Cardiac fibroblast (primary cell): ENCODE measurements around the gene ARCN1.
"Not testable (repeated sequence)": the region's sequence is repeated elsewhere in the genome, so short reads cannot be mapped to it uniquely, and the experiment has no call there.

Source experiments
- DNase-seq, 2 donors: peaks; one replicate each; pipeline versions ENCODE4 v3.0.0 to v3.0.0-alpha.2; 2010; ENCODE audit warnings: low read depth in 2 of 2
- H3K4me3 ChIP-seq, 2 donors: replicated peaks in 1 of 2; 1 replicate in 1 of 2; 2 replicates in 1 of 2; pipeline ENCODE4 v1.5.1; 2011; ENCODE audit warnings: low read depth in 2 of 2, low read length in 2 of 2, mild to moderate bottlenecking in 2 of 2, moderate library complexity in 1 of 2
- TF ChIP-seq, protein P1 (sequence below): IDR thresholded peaks from one replicate; pipeline ENCODE4 v1.5.1; 2011; ENCODE audit warnings: low read depth, mild to moderate bottlenecking, low read length, inconsistent platforms

ARCN1 gene

DNA sequence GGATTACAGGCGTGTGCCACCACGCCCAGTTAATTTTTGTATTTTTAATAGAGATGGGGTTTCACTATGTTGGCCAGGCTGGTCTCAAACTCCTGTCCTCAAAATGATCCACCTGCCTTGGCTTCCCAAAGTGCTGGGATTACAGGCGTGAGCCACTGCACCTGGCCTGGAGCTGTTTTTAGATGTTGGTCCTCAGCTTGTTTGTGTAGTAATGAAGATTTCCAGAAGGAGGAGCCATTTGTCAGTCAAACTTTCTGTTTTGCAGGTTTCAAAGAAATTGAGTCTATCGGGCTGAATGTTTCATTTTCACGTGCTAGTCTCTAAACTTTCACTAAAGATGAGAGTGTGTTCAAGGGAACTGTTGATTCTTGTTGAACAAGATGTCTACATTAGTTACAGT, 22.8 kb downstream of the ARCN1 start:
- not testable (repeated sequence) for H3K4me3 ChIP-seq
- DNase-seq, result peak; percentile 74 to 82
- TF ChIP-seq, protein P1, sequence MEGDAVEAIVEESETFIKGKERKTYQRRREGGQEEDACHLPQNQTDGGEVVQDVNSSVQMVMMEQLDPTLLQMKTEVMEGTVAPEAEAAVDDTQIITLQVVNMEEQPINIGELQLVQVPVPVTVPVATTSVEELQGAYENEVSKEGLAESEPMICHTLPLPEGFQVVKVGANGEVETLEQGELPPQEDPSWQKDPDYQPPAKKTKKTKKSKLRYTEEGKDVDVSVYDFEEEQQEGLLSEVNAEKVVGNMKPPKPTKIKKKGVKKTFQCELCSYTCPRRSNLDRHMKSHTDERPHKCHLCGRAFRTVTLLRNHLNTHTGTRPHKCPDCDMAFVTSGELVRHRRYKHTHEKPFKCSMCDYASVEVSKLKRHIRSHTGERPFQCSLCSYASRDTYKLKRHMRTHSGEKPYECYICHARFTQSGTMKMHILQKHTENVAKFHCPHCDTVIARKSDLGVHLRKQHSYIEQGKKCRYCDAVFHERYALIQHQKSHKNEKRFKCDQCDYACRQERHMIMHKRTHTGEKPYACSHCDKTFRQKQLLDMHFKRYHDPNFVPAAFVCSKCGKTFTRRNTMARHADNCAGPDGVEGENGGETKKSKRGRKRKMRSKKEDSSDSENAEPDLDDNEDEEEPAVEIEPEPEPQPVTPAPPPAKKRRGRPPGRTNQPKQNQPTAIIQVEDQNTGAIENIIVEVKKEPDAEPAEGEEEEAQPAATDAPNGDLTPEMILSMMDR, result peak; percentile 38

DNA sequence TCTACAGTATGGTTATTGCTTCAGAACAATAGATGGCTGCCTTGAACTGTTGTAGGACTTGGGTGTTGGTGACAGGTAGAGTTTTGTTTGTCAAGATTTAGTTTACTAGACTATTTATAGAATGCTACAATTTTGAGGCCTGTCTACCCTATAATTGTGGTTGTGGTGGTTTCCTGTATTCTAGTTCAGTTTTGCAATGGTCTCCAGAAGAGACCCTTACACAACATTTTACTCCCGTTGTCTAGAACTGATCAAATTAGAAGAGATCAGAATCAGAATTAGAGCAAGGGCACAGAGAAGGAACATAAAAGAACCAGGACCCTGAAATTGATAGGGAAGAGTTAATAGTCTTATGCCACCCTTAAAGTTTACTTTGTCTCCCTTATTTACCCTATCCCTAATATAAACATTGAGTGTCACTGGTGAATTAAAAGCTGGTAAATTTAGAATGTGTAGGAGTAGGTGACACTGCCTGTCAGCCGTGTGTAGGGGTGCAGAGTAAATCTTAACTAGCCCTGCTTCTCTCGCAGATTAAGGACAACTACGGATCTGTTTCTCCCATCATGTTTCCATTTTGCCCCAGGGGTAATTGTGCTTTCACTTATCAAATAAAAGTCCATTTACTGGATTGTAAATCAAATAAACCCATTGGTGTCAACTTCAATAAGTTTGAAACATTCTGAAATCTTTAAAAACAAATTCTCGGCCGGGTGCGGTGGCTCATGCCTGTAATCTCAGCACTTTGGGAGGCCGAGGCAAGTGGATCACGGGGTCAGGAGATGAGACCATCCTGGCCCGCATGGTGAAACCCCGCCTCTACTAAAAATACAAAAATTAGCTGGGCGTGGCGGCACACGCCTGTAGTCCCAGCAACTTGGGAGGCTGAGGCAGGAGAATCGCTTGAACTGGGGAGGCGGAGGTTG, 24.3 kb downstream of the ARCN1 start:
- no peak overlapping the region for H3K4me3 ChIP-seq
- TF ChIP-seq, protein P1, result no peak
- no peak for DNase-seq

DNA sequence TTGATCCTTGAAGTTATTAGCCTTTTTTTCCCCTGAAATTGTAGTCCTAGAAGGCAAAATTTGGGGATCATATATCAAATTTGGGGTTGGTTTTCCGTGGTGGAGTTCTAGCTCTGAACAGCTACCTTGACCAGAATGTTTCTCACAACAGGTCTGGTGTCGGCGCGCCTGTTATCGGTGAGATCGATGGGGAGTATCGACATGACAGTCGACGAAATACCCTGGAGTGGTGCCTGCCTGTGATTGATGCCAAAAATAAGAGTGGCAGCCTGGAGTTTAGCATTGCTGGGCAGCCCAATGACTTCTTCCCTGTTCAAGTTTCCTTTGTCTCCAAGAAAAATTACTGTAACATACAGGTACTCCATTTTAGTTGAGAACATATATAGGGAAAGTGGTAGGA, 25.3 kb downstream of the ARCN1 start:
- DNase-seq, result no peak
- no peak overlapping the region for H3K4me3 ChIP-seq
- TF ChIP-seq, protein P1, result no peak

DNA sequence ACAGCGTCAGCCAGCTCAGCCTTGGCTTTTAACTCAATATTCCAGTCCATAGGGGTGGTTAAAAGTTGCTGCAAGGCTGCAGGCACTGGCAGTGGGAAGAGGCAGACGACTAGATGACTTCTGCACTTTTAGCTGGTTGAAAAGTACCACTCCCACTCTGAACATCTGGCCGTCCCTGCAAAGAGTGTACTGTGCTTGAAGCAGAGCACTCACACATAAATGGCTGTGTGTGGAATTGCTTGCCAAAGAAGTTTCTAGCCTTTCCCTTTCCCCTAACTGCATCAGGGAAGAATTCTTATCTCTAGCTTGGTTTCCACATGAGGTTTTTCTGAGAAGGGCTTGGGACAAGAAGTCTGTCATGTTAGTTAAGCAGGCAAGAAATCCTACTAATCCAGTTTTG, 30.1 kb downstream of the ARCN1 start:
- peak in 1 of 2 donors; percentile 89 for DNase-seq
- TF ChIP-seq, protein P1, result no peak
- no peak overlapping the region for H3K4me3 ChIP-seq

DNA sequence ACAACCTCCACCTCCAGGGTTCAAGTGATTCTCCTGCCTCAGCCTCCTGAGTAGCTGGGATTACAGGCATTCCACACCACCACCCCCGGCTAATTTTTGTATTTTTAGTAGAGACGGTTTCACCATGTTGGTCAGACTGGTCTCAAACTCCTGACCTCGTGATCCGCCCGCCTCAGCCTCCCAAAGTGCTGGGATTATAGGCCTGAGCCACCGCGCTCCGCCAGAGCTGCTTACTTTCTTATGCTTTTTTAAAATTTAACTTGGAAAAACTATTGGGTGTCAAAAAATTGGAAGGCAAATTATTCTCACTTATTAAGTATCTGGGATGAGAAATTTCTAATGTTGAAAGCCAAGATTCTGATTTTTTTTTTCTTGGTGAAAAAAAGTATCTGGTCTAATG, 31.5 kb downstream of the ARCN1 start:
- not testable (repeated sequence) for H3K4me3 ChIP-seq, DNase-seq

DNA sequence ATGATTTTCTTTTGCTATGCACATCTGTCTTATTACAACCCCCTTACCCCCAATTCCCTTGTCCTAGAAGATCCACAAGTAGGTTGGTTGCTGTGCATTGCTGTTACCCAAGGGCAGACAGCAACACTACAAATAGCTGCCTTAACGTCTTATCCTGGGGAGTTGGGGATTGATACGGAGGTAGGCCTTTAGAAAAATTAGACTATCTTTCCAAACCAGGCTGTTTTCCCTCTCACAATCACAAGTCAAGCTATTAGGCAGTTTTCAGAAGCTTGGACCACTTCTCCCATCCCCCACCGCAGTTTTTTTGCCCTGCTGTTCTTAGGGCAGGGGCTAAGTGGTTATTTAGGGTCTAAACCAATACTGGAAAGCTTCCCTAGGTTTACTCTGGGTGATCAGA, 32.4 kb downstream of the ARCN1 start:
- TF ChIP-seq, protein P1, result no peak
- DNase-seq, result no peak
- H3K4me3 ChIP-seq, result no peak overlapping the region

DNA sequence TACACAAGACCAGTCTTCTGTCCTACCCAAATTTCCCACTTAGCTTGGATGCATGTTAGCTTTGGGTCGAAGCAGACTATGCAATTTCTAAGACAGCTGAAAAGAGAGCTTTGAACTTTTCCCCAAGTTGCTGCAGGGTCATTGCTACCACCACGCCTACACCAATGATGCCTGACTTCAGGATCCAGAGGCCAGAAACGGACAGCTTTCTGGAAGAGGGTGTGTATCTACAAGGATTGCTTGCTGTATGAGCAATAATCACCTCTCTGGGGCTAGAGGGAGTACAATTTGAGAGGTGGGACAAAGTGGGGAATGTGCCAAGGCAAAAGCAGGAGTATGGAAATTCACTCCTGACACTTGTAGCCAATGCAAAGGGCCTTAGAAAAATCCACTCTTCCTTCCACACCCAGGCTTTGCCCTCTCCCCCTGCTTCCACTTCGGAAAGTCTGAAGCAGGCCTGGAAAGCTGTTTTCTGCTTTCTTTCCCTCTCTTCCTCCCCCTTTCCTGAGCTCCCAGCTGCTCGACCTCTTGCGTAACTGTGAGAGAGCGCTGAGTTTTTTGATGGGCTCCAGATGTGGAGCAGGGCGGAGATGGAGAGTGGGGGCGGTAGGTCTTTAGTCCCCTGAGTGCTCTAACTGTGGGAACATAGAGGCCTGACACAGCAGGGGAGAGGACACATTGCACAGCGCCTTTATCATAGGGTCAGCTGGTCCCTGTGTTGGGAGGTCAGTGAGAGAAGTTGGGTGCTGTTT, 33.1 kb downstream of the ARCN1 start:
- H3K4me3 ChIP-seq, result no peak overlapping the region
- peak; percentile 97 for DNase-seq
- TF ChIP-seq, protein P1, result no peak
